Chondrocyte (in vitro differentiated cells): ENCODE results near the gene SMYD2. TPM values are rescaled to one million over a fixed set of nuclear protein-coding genes. Genes with fewer than 3 reads are reported as not detected.

ENCODE experiments used
- DNase-seq: peaks from one replicate; pipeline ENCODE4 v3.0.0; 2021; ENCODE audit warnings: mixed read lengths, low spot score
- H3K27ac Mint-ChIP-seq: one replicate; pipeline ENCODE4 v1.8.0; 2021; ENCODE audit warnings: mild to moderate bottlenecking, moderate library complexity, mixed read lengths; ENCODE audit not compliant: unreplicated experiment
- H3K27me3 Mint-ChIP-seq: 2 replicates; pipeline ENCODE4 v1.8.0; 2021; ENCODE audit warnings: low read depth, mixed read lengths
- H3K36me3 Mint-ChIP-seq: 2 replicates; pipeline ENCODE4 v1.8.0; 2021; ENCODE audit warnings: low read depth, mixed read lengths
- H3K4me1 Mint-ChIP-seq: 2 replicates; pipeline ENCODE4 v1.8.0; 2021; ENCODE audit warnings: low read depth, mild to moderate bottlenecking, mixed read lengths
- H3K4me3 Mint-ChIP-seq: one replicate; pipeline ENCODE4 v1.8.0; 2021; ENCODE audit warnings: mild to moderate bottlenecking, moderate library complexity, mixed read lengths; ENCODE audit not compliant: unreplicated experiment
- H3K9me3 Mint-ChIP-seq: 2 replicates; pipeline ENCODE4 v1.8.0; 2021; ENCODE audit warnings: low read depth, mixed read lengths
- CTCF ChIP-seq: fragments of 200-600 bp; sonication (generic); IDR thresholded peaks from 2 replicates; pipeline ENCODE4 v1.5.0; 2021; ENCODE audit warnings: antibody characterized with exemption, mild to moderate bottlenecking, moderate library complexity
- total RNA-seq: library from RNA; stranded (reverse); gene quantifications from 3 replicates; pipeline ENCODE4 v1.2.1, GENCODE V29; 2021

The SMYD2 gene
- total RNA-seq, 1 donor from 2014 or later, result 50.3 TPM

- Mint-ChIP-seq H3K9me3 (no peaks in the 10 kb centered on the region), H3K4me1 (peaks cover 30% of the 10 kb centered on the region), H3K36me3 (no peaks in the 10 kb centered on the region), H3K4me3 (no peak overlapping the region), H3K27ac (no peak overlapping the region), H3K27me3 (no peaks in the 10 kb centered on the region)
- no peak for TF ChIP-seq CTCF
- no peak for DNase-seq
Measured at GRCh38 chr1:214306269-214306668, 25.3 kb downstream of the SMYD2 start.

GRCh38 chr1:214310010-214310409 lies 29.1 kb downstream of the SMYD2 start:
- Mint-ChIP-seq H3K27me3 (no peaks in the 10 kb centered on the region), H3K4me1 (peaks cover 4% of the 10 kb centered on the region), H3K4me3 (no peak overlapping the region), H3K9me3 (no peaks in the 10 kb centered on the region), H3K27ac (no peak overlapping the region), H3K36me3 (no peaks in the 10 kb centered on the region)
- no peak for TF ChIP-seq CTCF
- no peak for DNase-seq

GRCh38 chr1:214310777-214311690 lies 30.1 kb downstream of the SMYD2 start:
- Mint-ChIP-seq H3K36me3 (peaks cover 3% of the 10 kb centered on the region), H3K27ac (no peak overlapping the region), H3K9me3 (no peaks in the 10 kb centered on the region), H3K4me3 (no peak overlapping the region), H3K27me3 (no peaks in the 10 kb centered on the region), H3K4me1 (peaks cover 11% of the 10 kb centered on the region)
- no peak for DNase-seq
- no peak for TF ChIP-seq CTCF

GRCh38 chr1:214312530-214313051 lies 31.6 kb downstream of the SMYD2 start:
- Mint-ChIP-seq H3K27me3 (no peaks in the 10 kb centered on the region), H3K4me1 (peaks cover 25% of the 10 kb centered on the region), H3K27ac (no peak overlapping the region), H3K36me3 (peaks cover 3% of the 10 kb centered on the region), H3K4me3 (no peak overlapping the region), H3K9me3 (no peaks in the 10 kb centered on the region)
- TF ChIP-seq CTCF, result no peak
- no peak for DNase-seq

- TF ChIP-seq CTCF, result no peak
- Mint-ChIP-seq H3K27ac (no peak overlapping the region), H3K9me3 (no peaks in the 10 kb centered on the region)
Measured at GRCh38 chr1:214314178-214314843, 33.4 kb downstream of the SMYD2 start.

More at GRCh38 chr1:214314178-214314843, 33.4 kb downstream of the SMYD2 start:
- no peak for DNase-seq
- Mint-ChIP-seq H3K36me3 (peaks cover 7% of the 10 kb centered on the region), H3K4me1 (peaks cover 42% of the 10 kb centered on the region), H3K4me3 (no peak overlapping the region), H3K27me3 (no peaks in the 10 kb centered on the region)
